GM11168 (cell line): ENCODE measurements around the gene GPR161.

Experiments
- in situ Hi-C: fragments of 300-500 bp; cut with MboI; formaldehyde crosslinking; loops from one replicate; pipeline ENCODE4 v1.12.0; 2022; ENCODE audit warnings: low sequenced_read_pairs; ENCODE audit not compliant: unreplicated experiment

GPR161 gene

GRCh38 chr1:168112673-168113305 is 23.9 kb downstream of the GPR161 start:
- in situ Hi-C loops, result no loop called here

GRCh38 chr1:168110896-168111545 is 25.7 kb downstream of the GPR161 start:
- in situ Hi-C loops, result no loop called here

GRCh38 chr1:168106274-168106673 is 30.5 kb downstream of the GPR161 start:
- in situ Hi-C loops, result no loop called here

GRCh38 chr1:168105846-168106245 is 30.9 kb downstream of the GPR161 start:
- in situ Hi-C loops, result no loop called here

- in situ Hi-C loops, result no loop called here
Measured at GRCh38 chr1:168104535-168104934, 32.2 kb downstream of the GPR161 start.

- in situ Hi-C loops, result no loop called here
Measured at GRCh38 chr1:168102487-168102886, 34.2 kb downstream of the GPR161 start.

GRCh38 chr1:168101336-168101735 is 35.4 kb downstream of the GPR161 start:
- in situ Hi-C loops, result no loop called here

- in situ Hi-C loops, result no loop called here
Measured at GRCh38 chr1:168100315-168101002, 36.3 kb downstream of the GPR161 start.

- in situ Hi-C loops, result no loop called here
Measured at GRCh38 chr1:168099337-168099801, 37.4 kb downstream of the GPR161 start.

GRCh38 chr1:168098534-168099320 is 38.0 kb downstream of the GPR161 start:
- in situ Hi-C loops, result no loop called here

GRCh38 chr1:168097921-168098528 is 38.7 kb downstream of the GPR161 start:
- in situ Hi-C loops, result no loop called here

GRCh38 chr1:168096296-168097165 is 40.2 kb downstream of the GPR161 start:
- in situ Hi-C loops, result no loop called here

GRCh38 chr1:168095476-168095875 is 41.3 kb downstream of the GPR161 start:
- in situ Hi-C loops, result no loop called here

GRCh38 chr1:168093616-168094015 is 43.1 kb downstream of the GPR161 start:
- in situ Hi-C loops, result no loop called here

GRCh38 chr1:168092566-168093355 is 44.0 kb downstream of the GPR161 start:
- in situ Hi-C loops, result no loop called here

GRCh38 chr1:168091720-168092550 is 44.8 kb downstream of the GPR161 start:
- in situ Hi-C loops, result no loop called here

- in situ Hi-C loops, result no loop called here
Measured at GRCh38 chr1:168091063-168091462, 45.7 kb downstream of the GPR161 start.

GRCh38 chr1:168090395-168090794 is 46.3 kb downstream of the GPR161 start:
- in situ Hi-C loops, result no loop called here
